NCI-H2029 (cell line): ENCODE data around the gene NCAPD3.

ENCODE experiments used
- DNase-seq: peaks from one replicate; lab custom pipeline; 2025; lab: John Stamatoyannopoulos, UW

The NCAPD3 gene

GRCh38 chr11:134159652-134160051 lies 64.1 kb downstream of the NCAPD3 start:
- no peak for DNase-seq

DNA sequence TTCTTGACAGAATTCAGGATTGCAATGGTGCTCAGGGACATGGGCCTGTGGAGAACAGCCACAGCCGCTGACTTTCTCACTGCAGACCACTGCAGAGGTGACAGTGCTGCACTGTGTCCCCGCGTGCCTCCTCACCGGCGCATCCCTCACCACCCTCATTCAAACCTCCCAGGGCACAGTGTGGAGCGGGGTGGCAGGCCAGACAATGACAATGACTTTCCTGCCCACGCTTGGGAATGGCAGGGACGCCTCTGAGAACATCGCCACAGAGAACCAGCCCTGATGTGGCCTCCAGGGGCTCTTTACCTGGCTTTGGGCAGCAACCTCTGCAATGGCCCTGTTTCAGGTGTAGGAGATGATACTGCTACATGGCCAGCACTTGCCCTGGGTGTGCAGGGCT lies 65.7 kb downstream of the NCAPD3 start:
- no peak for DNase-seq

GRCh38 chr11:134157451-134157850 lies 66.3 kb downstream of the NCAPD3 start:
- no peak for DNase-seq

- no peak for DNase-seq
Measured at GRCh38 chr11:134155946-134156865, 67.6 kb downstream of the NCAPD3 start.

DNA sequence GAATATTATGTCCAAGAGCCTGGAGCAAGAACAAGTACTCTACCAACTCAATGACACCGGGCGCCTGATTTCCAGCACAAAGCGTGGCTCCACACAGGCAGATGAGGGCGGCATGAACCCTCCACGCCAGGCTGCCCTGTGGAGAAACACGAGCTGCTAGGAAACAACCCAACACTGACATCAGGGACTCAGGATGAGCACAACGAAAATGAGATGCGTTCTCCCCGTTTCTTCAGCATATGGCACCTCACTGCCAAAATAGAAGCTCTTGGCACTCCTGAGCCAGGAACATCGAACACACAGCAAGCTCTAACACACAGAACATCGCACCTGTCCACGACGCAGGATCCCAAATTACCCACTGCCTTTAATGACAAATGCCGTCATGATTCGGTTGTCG lies 68.3 kb downstream of the NCAPD3 start:
- no peak for DNase-seq

GRCh38 chr11:134154441-134154840 lies 69.3 kb downstream of the NCAPD3 start:
- no peak for DNase-seq

GRCh38 chr11:134153147-134153905 lies 70.4 kb downstream of the NCAPD3 start:
- no peak for DNase-seq

DNA sequence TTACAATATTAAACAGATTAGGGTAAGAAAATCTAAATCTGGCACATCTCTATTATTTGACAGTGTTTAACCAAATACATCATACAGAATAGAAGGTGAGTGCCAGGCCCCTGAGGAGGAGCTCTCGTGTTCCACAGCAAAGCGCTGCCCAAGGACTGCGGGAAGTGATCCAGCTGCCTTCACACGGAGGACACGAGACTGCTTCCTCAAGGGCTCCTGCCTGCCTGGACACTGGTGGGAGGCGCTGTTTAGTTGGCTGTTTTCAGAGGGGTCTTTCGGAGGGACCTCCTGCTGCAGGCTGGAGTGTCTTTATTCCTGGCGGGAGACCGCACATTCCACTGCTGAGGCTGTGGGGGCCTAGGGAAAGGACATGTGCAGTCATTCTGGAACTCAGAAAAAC lies 71.1 kb downstream of the NCAPD3 start:
- DNase-seq, result no peak

- no peak for DNase-seq
Measured at GRCh38 chr11:134151083-134151747, 72.6 kb downstream of the NCAPD3 start.

- no peak for DNase-seq
Measured at GRCh38 chr11:134150195-134150903, 73.4 kb downstream of the NCAPD3 start.

- DNase-seq, result no peak
Measured at GRCh38 chr11:134149371-134149770, 74.4 kb downstream of the NCAPD3 start.

GRCh38 chr11:134146598-134146997 lies 77.2 kb downstream of the NCAPD3 start:
- no peak for DNase-seq

- peak; percentile 37 for DNase-seq
Measured at GRCh38 chr11:134145715-134146114, 78.1 kb downstream of the NCAPD3 start.

GRCh38 chr11:134144744-134145143 lies 79.0 kb downstream of the NCAPD3 start:
- no peak for DNase-seq

DNA sequence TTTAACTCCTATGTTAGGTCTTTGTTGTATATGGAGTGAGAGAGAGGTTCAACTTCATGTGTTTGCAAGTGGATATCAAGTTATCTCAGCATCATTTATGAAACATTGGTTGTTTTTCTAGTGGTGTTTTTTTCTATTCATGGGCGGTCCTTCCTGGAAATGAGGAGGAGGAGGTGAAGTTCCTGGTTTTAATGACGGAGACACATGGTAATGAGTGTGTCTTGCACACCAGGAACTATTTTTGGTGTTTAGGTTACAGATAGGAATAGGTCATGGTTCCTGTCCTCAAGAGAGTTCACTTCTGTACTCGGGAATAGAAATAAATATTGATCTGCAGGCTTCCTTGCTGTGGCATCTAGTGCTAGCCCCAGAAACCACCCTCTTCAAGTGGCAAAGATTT lies 80.0 kb downstream of the NCAPD3 start:
- no peak for DNase-seq

GRCh38 chr11:134142536-134142935 lies 81.2 kb downstream of the NCAPD3 start:
- DNase-seq, result no peak

- DNase-seq, result no peak
Measured at GRCh38 chr11:134140961-134141490, 82.7 kb downstream of the NCAPD3 start.

DNA sequence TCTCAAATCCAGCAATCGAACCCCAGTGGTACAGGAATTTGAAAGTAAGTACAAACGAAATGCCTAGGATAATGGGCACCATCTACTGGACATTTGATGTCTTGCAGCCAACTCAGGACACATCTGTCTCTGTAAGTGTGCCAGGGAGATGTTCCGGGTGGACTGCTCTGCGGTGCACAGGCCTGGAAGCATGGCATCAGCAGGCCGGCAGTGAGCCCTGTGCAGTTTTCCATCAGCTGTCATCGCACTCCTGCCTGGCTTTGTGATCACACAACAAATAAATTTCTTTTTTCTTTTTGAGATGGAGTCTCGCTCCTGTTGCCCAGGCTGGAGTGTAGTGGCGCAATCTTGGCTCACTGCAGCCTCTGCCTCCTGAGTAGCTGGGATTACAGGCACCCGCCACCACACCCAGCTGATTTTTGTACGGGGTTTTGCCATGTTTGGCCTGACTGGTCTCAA lies 83.9 kb downstream of the NCAPD3 start:
- DNase-seq, result peak; percentile 64

DNA sequence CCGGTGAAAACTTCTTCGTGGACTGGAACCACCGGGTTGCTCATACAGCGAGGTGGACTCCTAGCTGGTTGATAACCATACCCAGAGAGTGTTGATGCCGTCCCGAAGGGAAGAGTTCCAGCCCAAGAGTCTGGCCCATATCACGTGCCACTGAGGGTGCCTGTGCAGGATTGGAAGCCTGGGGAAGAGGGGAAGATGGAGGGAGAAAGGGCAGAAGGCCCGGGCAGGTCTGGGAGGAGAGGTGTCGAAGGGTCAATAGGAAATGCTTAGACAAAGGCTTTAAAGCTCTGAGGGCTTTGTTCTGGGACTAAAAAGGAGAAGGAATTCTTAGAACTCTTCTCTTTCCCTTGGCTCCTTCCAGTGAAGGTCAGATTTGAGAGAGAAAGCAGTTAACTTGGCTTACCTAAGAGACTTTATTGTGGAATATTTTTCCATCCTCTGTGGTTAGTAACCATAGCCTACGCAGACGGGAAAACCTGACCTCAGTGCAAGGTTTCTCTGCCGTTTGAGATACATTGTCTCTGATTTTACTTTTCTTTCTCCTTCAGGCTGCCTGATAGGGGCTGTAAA lies 84.4 kb downstream of the NCAPD3 start:
- DNase-seq, result no peak

DNA sequence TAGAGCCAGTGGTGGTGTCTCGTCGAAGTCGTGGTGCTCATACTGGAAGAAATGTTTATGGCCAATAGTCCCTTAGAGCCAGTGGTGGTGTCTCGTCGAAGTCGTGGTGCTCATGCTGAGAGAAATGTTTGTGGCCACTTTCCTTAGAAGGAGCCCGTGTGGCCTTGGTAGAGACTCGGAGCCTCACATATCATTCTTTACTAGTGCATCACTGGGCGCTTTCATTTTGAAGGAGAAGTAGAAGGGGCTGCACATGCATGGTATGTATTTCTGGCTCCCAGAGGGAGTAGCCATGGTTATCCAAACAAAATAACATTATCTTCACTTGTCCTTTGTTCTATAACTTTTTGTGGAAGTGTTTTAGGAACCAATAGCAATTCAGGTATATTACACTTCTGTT lies 85.4 kb downstream of the NCAPD3 start:
- no peak for DNase-seq

DNA sequence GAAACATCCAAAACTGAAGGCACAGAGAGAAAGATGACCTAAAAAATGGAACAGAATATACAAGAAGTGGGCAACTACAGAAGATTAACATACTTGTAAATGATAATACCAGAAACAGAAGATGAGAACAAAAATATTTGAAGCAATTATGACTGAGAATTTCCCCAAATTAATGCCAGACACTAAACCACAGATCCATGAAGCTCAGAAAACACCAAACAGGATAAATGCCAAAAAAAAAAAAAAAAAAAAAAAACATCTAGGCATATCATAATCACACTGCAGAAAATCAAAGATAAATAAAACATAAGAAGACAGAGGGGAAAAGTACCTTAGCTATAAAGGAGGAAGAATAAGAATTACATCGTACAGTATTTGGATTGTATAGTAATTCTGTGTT lies 89.6 kb downstream of the NCAPD3 start:
- DNase-seq, result no peak
